Measurements from ENCODE around the gene PATE4.
A peak's percentile ranks its signal among the peaks of the same experiment; 100 is the strongest.

PATE4 gene

DNA sequence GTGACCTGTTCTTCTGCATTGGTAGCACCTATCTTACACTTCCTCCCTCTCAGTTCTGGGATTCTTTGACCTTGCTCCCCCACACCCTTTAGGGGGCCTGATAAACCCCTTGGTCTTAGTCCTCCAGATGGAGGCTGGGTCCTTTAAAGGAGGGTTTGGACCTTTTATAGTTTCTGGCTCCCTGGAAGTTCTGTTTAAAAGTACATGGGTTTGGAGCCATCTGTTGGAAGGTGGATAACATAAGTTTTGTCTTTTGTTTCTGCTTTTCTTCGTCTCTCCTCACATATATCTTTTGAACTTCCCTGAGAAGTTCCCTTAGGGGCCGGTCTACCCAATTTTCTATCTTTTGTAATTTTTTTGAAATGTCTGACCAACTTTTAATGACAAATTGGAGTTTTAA, 36.4 kb downstream of the PATE4 start:
- H3K27ac ChIP-seq (ENCODE audit: low read depth, low read length, poor library complexity, severe bottlenecking): no peak overlapping the region
- H3F3A ChIP-seq (ENCODE audit: insufficient read depth, low read length): no peaks in the 10 kb centered on the region
- no peaks in the 10 kb centered on the region for H4K20me1 ChIP-seq (ENCODE audit: insufficient read depth, low read length)
- H3K36me3 ChIP-seq (ENCODE audit: insufficient read depth, low read length): no peaks in the 10 kb centered on the region
- no peaks in the 10 kb centered on the region for H3K27me3 ChIP-seq (ENCODE audit: insufficient read depth, low read length)
- H3K79me2 ChIP-seq (ENCODE audit: insufficient read depth, low read length): no peaks in the 10 kb centered on the region
- no peaks in the 10 kb centered on the region for H3K9me3 ChIP-seq (ENCODE audit: low read length)
- no peak overlapping the region for H3K4me3 ChIP-seq (ENCODE audit: low read depth, low read length, poor library complexity, severe bottlenecking)
- H2AFZ ChIP-seq (ENCODE audit: low read length): no peak overlapping the region
- H3K9ac ChIP-seq (ENCODE audit: low read length): no peak overlapping the region
- no peak overlapping the region for H3K4me2 ChIP-seq (ENCODE audit: low read length)
- H3K4me1 ChIP-seq (ENCODE audit: insufficient read depth, low read length, severe bottlenecking): no peaks in the 10 kb centered on the region
- TF ChIP-seq EZH2 (IDR thresholded peaks at IDR 0.05; ENCODE audit: borderline replicate concordance, low read length): no peak
- TF ChIP-seq, protein P1, sequence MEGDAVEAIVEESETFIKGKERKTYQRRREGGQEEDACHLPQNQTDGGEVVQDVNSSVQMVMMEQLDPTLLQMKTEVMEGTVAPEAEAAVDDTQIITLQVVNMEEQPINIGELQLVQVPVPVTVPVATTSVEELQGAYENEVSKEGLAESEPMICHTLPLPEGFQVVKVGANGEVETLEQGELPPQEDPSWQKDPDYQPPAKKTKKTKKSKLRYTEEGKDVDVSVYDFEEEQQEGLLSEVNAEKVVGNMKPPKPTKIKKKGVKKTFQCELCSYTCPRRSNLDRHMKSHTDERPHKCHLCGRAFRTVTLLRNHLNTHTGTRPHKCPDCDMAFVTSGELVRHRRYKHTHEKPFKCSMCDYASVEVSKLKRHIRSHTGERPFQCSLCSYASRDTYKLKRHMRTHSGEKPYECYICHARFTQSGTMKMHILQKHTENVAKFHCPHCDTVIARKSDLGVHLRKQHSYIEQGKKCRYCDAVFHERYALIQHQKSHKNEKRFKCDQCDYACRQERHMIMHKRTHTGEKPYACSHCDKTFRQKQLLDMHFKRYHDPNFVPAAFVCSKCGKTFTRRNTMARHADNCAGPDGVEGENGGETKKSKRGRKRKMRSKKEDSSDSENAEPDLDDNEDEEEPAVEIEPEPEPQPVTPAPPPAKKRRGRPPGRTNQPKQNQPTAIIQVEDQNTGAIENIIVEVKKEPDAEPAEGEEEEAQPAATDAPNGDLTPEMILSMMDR (IDR thresholded peaks at IDR 0.05; ENCODE audit: low read length): no peak
- H3K9me2 ChIP-seq (ENCODE audit: low read depth, low read length): no peaks in the 10 kb centered on the region

DNA sequence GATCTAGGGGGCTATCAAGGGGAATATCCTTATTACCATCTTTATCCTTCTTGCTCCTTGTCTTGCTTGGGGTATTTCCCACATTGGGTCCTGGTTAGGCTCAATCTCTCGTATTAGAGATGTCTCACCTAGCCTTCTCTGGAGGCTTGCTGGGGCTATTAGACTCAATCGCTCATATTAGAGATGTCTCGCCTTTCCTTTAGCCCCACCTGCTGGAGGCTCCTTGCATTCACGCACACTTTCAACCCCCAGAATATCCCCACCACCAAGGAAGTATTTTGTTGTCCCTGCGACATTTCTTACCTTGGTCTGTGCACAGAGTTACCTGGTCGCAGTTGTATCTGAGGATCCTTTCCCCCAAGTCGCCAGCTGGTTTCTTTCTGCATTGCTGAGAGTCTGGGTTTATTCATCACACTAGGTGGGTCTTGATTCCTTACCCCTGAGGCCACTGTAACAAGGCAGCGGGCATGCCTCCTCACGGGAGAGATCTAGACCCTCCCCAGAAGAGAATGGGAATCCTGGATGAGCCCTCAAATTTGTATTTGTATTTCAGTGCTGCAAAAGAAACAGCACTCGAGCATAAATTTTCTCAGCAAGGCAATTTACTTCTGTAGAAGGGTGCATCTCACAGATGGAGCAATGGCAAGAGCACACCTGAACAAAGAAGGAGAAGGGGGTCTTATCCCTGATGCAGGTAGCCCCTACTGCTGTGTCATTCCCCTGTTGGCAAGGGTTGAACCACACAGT, 38.4 kb downstream of the PATE4 start:
- no peaks in the 10 kb centered on the region for H3F3A ChIP-seq (ENCODE audit: insufficient read depth, low read length)
- H3K36me3 ChIP-seq (ENCODE audit: insufficient read depth, low read length): no peaks in the 10 kb centered on the region
- H3K9ac ChIP-seq (ENCODE audit: low read length): no peak overlapping the region
- TF ChIP-seq EZH2 (IDR thresholded peaks at IDR 0.05; ENCODE audit: borderline replicate concordance, low read length): no peak
- TF ChIP-seq, protein P1 (IDR thresholded peaks at IDR 0.05; ENCODE audit: low read length): peak; percentile 53
- no peaks in the 10 kb centered on the region for H3K9me3 ChIP-seq (ENCODE audit: low read length)
- no peaks in the 10 kb centered on the region for H4K20me1 ChIP-seq (ENCODE audit: insufficient read depth, low read length)
- H2AFZ ChIP-seq (ENCODE audit: low read length): no peak overlapping the region
- no peaks in the 10 kb centered on the region for H3K9me2 ChIP-seq (ENCODE audit: low read depth, low read length)
- no peak overlapping the region for H3K4me2 ChIP-seq (ENCODE audit: low read length)
- no peak overlapping the region for H3K27ac ChIP-seq (ENCODE audit: low read depth, low read length, poor library complexity, severe bottlenecking)
- no peaks in the 10 kb centered on the region for H3K27me3 ChIP-seq (ENCODE audit: insufficient read depth, low read length)
- H3K4me3 ChIP-seq (ENCODE audit: low read depth, low read length, poor library complexity, severe bottlenecking): no peak overlapping the region
- no peaks in the 10 kb centered on the region for H3K79me2 ChIP-seq (ENCODE audit: insufficient read depth, low read length)
- H3K4me1 ChIP-seq (ENCODE audit: insufficient read depth, low read length, severe bottlenecking): no peaks in the 10 kb centered on the region

DNA sequence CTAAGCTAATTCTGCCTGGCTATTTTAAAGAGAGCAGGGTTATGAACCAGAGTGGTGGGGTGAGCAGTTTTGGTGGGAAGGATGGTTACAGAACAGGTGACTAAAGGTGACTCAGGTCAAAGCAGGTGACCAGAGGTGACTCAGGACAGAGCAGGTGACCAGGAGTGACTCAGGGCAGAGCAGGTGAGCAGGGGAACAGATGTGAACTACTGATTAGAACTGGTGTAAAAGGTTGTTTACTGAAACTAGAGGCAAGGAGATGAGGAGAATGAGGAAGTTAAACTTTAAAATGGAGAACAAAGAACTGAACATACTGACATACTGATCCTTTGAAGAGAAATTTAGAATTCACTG, 39.0 kb downstream of the PATE4 start:
- no peaks in the 10 kb centered on the region for H3K79me2 ChIP-seq (ENCODE audit: insufficient read depth, low read length)
- H2AFZ ChIP-seq (ENCODE audit: low read length): no peak overlapping the region
- H3K9me2 ChIP-seq (ENCODE audit: low read depth, low read length): no peaks in the 10 kb centered on the region
- no peak overlapping the region for H3K4me2 ChIP-seq (ENCODE audit: low read length)
- H3K27ac ChIP-seq (ENCODE audit: low read depth, low read length, poor library complexity, severe bottlenecking): no peak overlapping the region
- H3K9ac ChIP-seq (ENCODE audit: low read length): no peak overlapping the region
- H3K4me3 ChIP-seq (ENCODE audit: low read depth, low read length, poor library complexity, severe bottlenecking): no peak overlapping the region
- TF ChIP-seq, protein P1 (IDR thresholded peaks at IDR 0.05; ENCODE audit: low read length): no peak
- TF ChIP-seq EZH2 (IDR thresholded peaks at IDR 0.05; ENCODE audit: borderline replicate concordance, low read length): no peak
- no peaks in the 10 kb centered on the region for H4K20me1 ChIP-seq (ENCODE audit: insufficient read depth, low read length)
- H3K9me3 ChIP-seq (ENCODE audit: low read length): no peaks in the 10 kb centered on the region
- no peaks in the 10 kb centered on the region for H3K36me3 ChIP-seq (ENCODE audit: insufficient read depth, low read length)
- H3F3A ChIP-seq (ENCODE audit: insufficient read depth, low read length): no peaks in the 10 kb centered on the region
- H3K27me3 ChIP-seq (ENCODE audit: insufficient read depth, low read length): no peaks in the 10 kb centered on the region
- H3K4me1 ChIP-seq (ENCODE audit: insufficient read depth, low read length, severe bottlenecking): no peaks in the 10 kb centered on the region

All from OCI-LY1 (cell line).